ENCODE data around the gene UPK1A.
A peak's percentile ranks its signal among the peaks of the same experiment; 100 is the strongest.
"Not testable (repeated sequence)": the region's sequence is repeated elsewhere in the genome, so short reads cannot be mapped to it uniquely, and the experiment has no call there.

The UPK1A gene

GRCh38 chr19:35718345-35719041 lies 52.2 kb downstream of the UPK1A start:
- DNase-seq, result no peak

GRCh38 chr19:35719402-35720162 lies 53.3 kb downstream of the UPK1A start:
- DNase-seq, result no peak

- no peak for DNase-seq
Measured at GRCh38 chr19:35720163-35720524, 53.8 kb downstream of the UPK1A start.

DNA sequence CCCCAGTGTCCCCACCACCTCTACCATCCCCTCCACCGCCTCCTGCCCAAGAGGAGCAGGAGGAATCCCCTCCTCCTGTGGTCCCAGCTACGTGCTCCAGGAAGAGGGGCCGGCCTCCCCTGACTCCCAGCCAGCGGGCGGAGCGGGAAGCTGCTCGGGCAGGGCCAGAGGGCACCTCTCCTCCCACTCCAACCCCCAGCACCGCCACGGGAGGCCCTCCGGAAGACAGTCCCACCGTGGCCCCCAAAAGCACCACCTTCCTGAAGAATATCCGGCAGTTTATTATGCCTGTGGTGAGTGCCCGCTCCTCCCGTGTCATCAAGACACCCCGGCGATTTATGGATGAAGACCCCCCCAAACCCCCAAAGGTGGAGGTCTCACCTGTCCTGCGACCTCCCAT lies 54.3 kb downstream of the UPK1A start:
- DNase-seq, result no peak

- peak; percentile 28 for DNase-seq
Measured at GRCh38 chr19:35721374-35721773, 55.1 kb downstream of the UPK1A start.

GRCh38 chr19:35722461-35722860 lies 56.1 kb downstream of the UPK1A start:
- DNase-seq, result no peak

DNA sequence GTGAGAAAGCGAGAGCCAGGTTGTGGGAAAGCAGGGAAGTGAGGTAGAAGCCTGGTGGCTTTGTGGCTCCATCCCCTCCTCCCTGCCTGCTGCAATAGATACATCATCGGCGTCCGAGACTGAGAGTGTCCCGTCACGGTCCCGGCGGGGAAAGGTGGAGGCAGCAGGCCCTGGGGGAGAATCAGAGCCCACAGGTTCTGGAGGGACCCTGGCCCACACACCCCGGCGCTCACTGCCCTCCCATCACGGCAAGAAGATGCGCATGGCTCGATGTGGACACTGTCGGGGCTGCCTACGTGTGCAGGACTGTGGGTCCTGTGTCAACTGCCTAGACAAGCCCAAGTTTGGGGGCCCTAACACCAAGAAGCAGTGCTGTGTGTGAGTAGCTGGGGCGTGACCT lies 56.6 kb downstream of the UPK1A start:
- no peak for DNase-seq

GRCh38 chr19:35723671-35724070 lies 57.4 kb downstream of the UPK1A start:
- no peak for DNase-seq

GRCh38 chr19:35724132-35724531 lies 57.8 kb downstream of the UPK1A start:
- DNase-seq, result not testable (repeated sequence)

- DNase-seq, result no peak
Measured at GRCh38 chr19:35724560-35724959, 58.2 kb downstream of the UPK1A start.

DNA sequence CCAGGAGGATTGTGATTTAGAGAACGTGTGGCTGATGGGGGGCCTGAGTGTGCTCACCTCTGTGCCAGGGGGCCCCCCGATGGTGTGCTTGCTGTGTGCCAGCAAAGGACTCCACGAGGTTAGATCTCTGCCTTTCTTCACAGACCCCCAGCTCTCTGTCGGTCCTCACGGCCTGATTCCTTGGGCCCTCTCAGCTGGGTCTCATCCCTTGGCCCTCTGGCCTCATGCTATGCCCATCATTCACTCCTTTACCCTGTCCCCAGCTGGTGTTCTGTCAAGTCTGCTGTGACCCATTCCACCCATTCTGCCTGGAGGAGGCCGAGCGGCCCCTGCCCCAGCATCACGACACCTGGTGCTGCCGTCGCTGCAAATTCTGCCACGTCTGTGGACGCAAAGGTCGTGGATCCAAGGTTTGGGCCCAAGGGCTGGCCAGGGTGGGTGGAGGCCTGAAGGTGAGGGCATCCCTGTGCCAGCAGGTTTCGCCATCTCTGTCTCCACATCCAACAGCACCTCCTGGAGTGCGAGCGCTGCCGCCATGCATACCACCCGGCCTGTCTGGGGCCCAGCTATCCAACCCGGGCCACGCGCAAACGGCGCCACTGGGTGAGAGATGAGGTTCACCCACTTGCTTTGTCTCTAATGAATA lies 59.0 kb downstream of the UPK1A start:
- no peak for DNase-seq

- no peak for DNase-seq
Measured at GRCh38 chr19:35727053-35727955, 61.0 kb downstream of the UPK1A start.

All from MV-4-11 (cell line).